PC-3 (cell line): ENCODE results near the gene FRAT1.

Experiments used
- CTCF ChIP-seq: fragments of 300-600 bp; sonication (generic); conservative IDR thresholded peaks from 2 replicates; pipeline ENCODE4 v1.5.1; 2017; ENCODE audit warnings: antibody characterized with exemption, low read depth, mild to moderate bottlenecking, low read length
- EZH2 ChIP-seq: fragments of 300-600 bp; sonication (generic); IDR thresholded peaks from one replicate; pipeline ENCODE4 v1.6.1; 2017; ENCODE audit warnings: antibody characterized with exemption, mild to moderate bottlenecking, low read length; ENCODE audit not compliant: unreplicated experiment
- EZH2phosphoT487 ChIP-seq: fragments of 300-600 bp; sonication (generic); IDR thresholded peaks from 2 replicates; pipeline ENCODE4 v1.6.1; 2018; ENCODE audit warnings: mild to moderate bottlenecking, antibody characterized with exemption, low read length, borderline replicate concordance

- TF ChIP-seq CTCF (no peak), EZH2 (no peak), EZH2phosphoT487 (no peak)
Measured at GRCh38 chr10:97321032-97321803, 2.1 kb downstream of the FRAT1 start.
